Keratinocyte (primary cell): ENCODE results near the gene MRPS12.

Source experiments
- EZH2 ChIP-seq: IDR thresholded peaks from one replicate; pipeline ENCODE4 v1.6.1; 2012; ENCODE audit warnings: inconsistent platforms, mild to moderate bottlenecking, low read length, moderate library complexity
- TF ChIP-seq, protein P1 (sequence below), 3 experiments: IDR thresholded peaks in 1 of 3; conservative IDR thresholded peaks in 1 of 3; optimal IDR thresholded peaks in 1 of 3; 2 replicates in 2 of 3; 3 replicates in 1 of 3; pipeline versions ENCODE3 to v1.5.1; 2011; ENCODE audit warnings: low read length in 3 of 3, mild to moderate bottlenecking in 3 of 3, moderate library complexity in 2 of 3, control low read depth in 1 of 3, inconsistent platforms in 1 of 3; ENCODE audit not compliant: insufficient read depth in 2 of 3; ENCODE audit errors: extremely low read depth in 1 of 3

- no peak for TF ChIP-seq EZH2
- TF ChIP-seq, protein P1, sequence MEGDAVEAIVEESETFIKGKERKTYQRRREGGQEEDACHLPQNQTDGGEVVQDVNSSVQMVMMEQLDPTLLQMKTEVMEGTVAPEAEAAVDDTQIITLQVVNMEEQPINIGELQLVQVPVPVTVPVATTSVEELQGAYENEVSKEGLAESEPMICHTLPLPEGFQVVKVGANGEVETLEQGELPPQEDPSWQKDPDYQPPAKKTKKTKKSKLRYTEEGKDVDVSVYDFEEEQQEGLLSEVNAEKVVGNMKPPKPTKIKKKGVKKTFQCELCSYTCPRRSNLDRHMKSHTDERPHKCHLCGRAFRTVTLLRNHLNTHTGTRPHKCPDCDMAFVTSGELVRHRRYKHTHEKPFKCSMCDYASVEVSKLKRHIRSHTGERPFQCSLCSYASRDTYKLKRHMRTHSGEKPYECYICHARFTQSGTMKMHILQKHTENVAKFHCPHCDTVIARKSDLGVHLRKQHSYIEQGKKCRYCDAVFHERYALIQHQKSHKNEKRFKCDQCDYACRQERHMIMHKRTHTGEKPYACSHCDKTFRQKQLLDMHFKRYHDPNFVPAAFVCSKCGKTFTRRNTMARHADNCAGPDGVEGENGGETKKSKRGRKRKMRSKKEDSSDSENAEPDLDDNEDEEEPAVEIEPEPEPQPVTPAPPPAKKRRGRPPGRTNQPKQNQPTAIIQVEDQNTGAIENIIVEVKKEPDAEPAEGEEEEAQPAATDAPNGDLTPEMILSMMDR (optimal IDR thresholded peaks at IDR 0.05 in 1 of 3, IDR thresholded peaks at IDR 0.05 in 1 of 3, conservative IDR thresholded peaks at IDR 0.05 in 1 of 3; ENCODE audit: extremely low read depth in 1 of 3, insufficient read depth in 2 of 3, low read length in 3 of 3): no peak
Observed at GRCh38 chr19:38970664-38971532, 40.2 kb downstream of the MRPS12 start.
